Vagina (tissue), 2 donors: ENCODE data around the gene NISCH.

ENCODE experiments used
- POLR2A ChIP-seq, 2 donors: fragments of 450-650 bp; IDR thresholded peaks; one replicate each; pipeline ENCODE4 v1.6.1; 2017; ENCODE audit warnings: antibody characterized with exemption in 2 of 2, mild to moderate bottlenecking in 2 of 2, moderate library complexity in 2 of 2
- POLR2AphosphoS5 ChIP-seq, 2 donors: sonication (generic); formaldehyde crosslinking; IDR thresholded peaks; one replicate each; pipeline ENCODE4 v1.9.0; 2017; ENCODE audit warnings: antibody characterized with exemption in 2 of 2, mild to moderate bottlenecking in 2 of 2, low read depth in 1 of 2; ENCODE audit not compliant: insufficient read depth in 1 of 2
- TF ChIP-seq, protein P1 (sequence below), 3 experiments: fragments of 450-650 bp in 2 of 3; fragments of 200-600 bp in 1 of 3; sonication (generic) in 1 of 3; IDR thresholded peaks; one replicate each; pipeline ENCODE4 v1.5.1; 2017 to 2019; ENCODE audit warnings: antibody characterized with exemption in 3 of 3, mild to moderate bottlenecking in 2 of 3, moderate library complexity in 2 of 3

DNA sequence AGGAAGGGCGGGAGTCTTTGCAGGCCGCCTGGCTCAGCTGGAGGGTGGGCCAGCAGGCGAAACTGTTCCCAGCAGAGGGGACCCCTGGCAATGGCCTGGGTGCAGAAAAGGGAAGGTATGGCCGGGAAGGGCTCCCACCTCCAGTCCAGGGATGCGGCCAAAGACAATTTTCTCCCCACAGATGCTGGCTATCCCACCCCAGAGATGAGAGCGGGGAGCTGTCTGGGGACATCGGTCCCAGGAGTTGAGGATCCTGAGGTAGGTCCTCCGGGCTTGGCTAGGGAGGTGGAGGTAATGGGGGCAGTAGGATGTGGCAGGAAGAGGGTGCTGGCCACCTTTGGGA lies 12.2 kb upstream of the NISCH start:
- TF ChIP-seq, protein P1, sequence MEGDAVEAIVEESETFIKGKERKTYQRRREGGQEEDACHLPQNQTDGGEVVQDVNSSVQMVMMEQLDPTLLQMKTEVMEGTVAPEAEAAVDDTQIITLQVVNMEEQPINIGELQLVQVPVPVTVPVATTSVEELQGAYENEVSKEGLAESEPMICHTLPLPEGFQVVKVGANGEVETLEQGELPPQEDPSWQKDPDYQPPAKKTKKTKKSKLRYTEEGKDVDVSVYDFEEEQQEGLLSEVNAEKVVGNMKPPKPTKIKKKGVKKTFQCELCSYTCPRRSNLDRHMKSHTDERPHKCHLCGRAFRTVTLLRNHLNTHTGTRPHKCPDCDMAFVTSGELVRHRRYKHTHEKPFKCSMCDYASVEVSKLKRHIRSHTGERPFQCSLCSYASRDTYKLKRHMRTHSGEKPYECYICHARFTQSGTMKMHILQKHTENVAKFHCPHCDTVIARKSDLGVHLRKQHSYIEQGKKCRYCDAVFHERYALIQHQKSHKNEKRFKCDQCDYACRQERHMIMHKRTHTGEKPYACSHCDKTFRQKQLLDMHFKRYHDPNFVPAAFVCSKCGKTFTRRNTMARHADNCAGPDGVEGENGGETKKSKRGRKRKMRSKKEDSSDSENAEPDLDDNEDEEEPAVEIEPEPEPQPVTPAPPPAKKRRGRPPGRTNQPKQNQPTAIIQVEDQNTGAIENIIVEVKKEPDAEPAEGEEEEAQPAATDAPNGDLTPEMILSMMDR (IDR thresholded peaks at IDR 0.05), result no peak
- TF ChIP-seq POLR2AphosphoS5 (IDR thresholded peaks at IDR 0.05; ENCODE audit: insufficient read depth in 1 of 2, low read depth in 1 of 2), result no peak
- TF ChIP-seq POLR2A (IDR thresholded peaks at IDR 0.05), result no peak
